GM12801 (cell line): ENCODE results near the gene SGK1.

ENCODE experiments used
- CTCF ChIP-seq: IDR thresholded peaks from one replicate; pipeline ENCODE4 v1.5.1; 2011; ENCODE audit warnings: control low read depth; ENCODE audit not compliant: insufficient read length; ENCODE audit errors: extremely low read depth

Gene SGK1

GRCh38 chr6:134352786-134353480 is 35.0 kb upstream of the SGK1 start:
- no peak for TF ChIP-seq CTCF

GRCh38 chr6:134351615-134352474 is 33.9 kb upstream of the SGK1 start:
- no peak for TF ChIP-seq CTCF

- no peak for TF ChIP-seq CTCF
Measured at GRCh38 chr6:134347885-134348805, 30.2 kb upstream of the SGK1 start.

- no peak for TF ChIP-seq CTCF
Measured at GRCh38 chr6:134346932-134347545, 29.1 kb upstream of the SGK1 start.

GRCh38 chr6:134345789-134346188 is 27.9 kb upstream of the SGK1 start:
- TF ChIP-seq CTCF, result no peak

GRCh38 chr6:134343066-134343465 is 25.2 kb upstream of the SGK1 start:
- TF ChIP-seq CTCF, result no peak

GRCh38 chr6:134341999-134342567 is 24.2 kb upstream of the SGK1 start:
- TF ChIP-seq CTCF, result no peak
